Measurements from ENCODE around the gene RAD23B. TPM values are rescaled to one million over a fixed set of nuclear protein-coding genes. Genes with fewer than 3 reads are reported as not detected.
"Not testable (repeated sequence)": the region's sequence is repeated elsewhere in the genome, so short reads cannot be mapped to it uniquely, and the experiment has no call there.

RAD23B gene
- total RNA-seq, 1 donor from 2014 or later: 205 TPM

- Mint-ChIP-seq H3K27ac (ENCODE audit: unreplicated experiment) (peak overlapping the region; percentile 80), H3K36me3 (ENCODE audit: low read depth, unreplicated experiment) (peaks cover 2% of the 10 kb centered on the region), H3K4me1 (ENCODE audit: low read depth, unreplicated experiment) (peaks cover 29% of the 10 kb centered on the region), H3K9me3 (ENCODE audit: unreplicated experiment) (no peaks in the 10 kb centered on the region), H3K27me3 (ENCODE audit: low read depth, unreplicated experiment) (no peaks in the 10 kb centered on the region), H3K4me3 (ENCODE audit: unreplicated experiment) (peak overlapping the region; percentile 18)
- peak; percentile 60 for FAIRE-seq
- no peaks in the 10 kb centered on the region for H3K9me3 ChIP-seq (ENCODE audit: insufficient read depth, low read depth, low read length)
- H4K20me1 ChIP-seq (ENCODE audit: insufficient read depth, low read length): no peaks in the 10 kb centered on the region
- no peaks in the 10 kb centered on the region for H3K79me2 ChIP-seq (ENCODE audit: insufficient read depth, low read length)
- TF ChIP-seq EZH2 (IDR thresholded peaks at IDR 0.05; ENCODE audit: insufficient read depth, low read length): no peak
- no peak for TF ChIP-seq CTCF (IDR thresholded peaks at IDR 0.05; ENCODE audit: insufficient read depth, low read depth, low read length)
- DNase-seq (ENCODE audit: low read depth): peak; percentile 93
- peak overlapping the region; percentile 83 for H3K27ac ChIP-seq (ENCODE audit: low read depth, low read length)
- peak overlapping the region; percentile 60 for H3K4me2 ChIP-seq (ENCODE audit: low read length)
- peaks cover 16% of the 10 kb centered on the region for H3K4me1 ChIP-seq (ENCODE audit: insufficient read depth, low read length)
- no peaks in the 10 kb centered on the region for H3K27me3 ChIP-seq (ENCODE audit: insufficient read depth, low read length)
- H2AFZ ChIP-seq (ENCODE audit: low read depth, low read length): peak overlapping the region; percentile 35
- H3K9ac ChIP-seq (ENCODE audit: low read length): peak overlapping the region; percentile 44
- peak overlapping the region; percentile 18 for H3K4me3 ChIP-seq (ENCODE audit: insufficient read depth, low read depth, low read length)
- H3K36me3 ChIP-seq (ENCODE audit: insufficient read depth, low read length): no peaks in the 10 kb centered on the region
Observed at GRCh38 chr9:107251756-107252322, 31.2 kb upstream of the RAD23B start.

- no peak for DNase-seq (ENCODE audit: low read depth)
- Histone ChIP-seq H3K4me2 (ENCODE audit: low read length) (no peak overlapping the region), H3K4me3 (ENCODE audit: insufficient read depth, low read depth, low read length) (no peak overlapping the region), H3K9me3 (ENCODE audit: insufficient read depth, low read depth, low read length) (no peaks in the 10 kb centered on the region), H3K79me2 (ENCODE audit: insufficient read depth, low read length) (no peaks in the 10 kb centered on the region), H3K27me3 (ENCODE audit: insufficient read depth, low read length) (no peaks in the 10 kb centered on the region), H3K9ac (ENCODE audit: low read length) (no peak overlapping the region), H3K4me1 (ENCODE audit: insufficient read depth, low read length) (no peaks in the 10 kb centered on the region), H4K20me1 (ENCODE audit: insufficient read depth, low read length) (no peaks in the 10 kb centered on the region), H3K27ac (ENCODE audit: low read depth, low read length) (no peak overlapping the region), H3K36me3 (ENCODE audit: insufficient read depth, low read length) (no peaks in the 10 kb centered on the region), H2AFZ (ENCODE audit: low read depth, low read length) (no peak overlapping the region)
- peaks cover 2% of the 10 kb centered on the region for H3K4me1 Mint-ChIP-seq (ENCODE audit: low read depth, unreplicated experiment)
- H3K27me3 Mint-ChIP-seq (ENCODE audit: low read depth, unreplicated experiment): no peaks in the 10 kb centered on the region
- H3K4me3 Mint-ChIP-seq (ENCODE audit: unreplicated experiment): no peak overlapping the region
- H3K36me3 Mint-ChIP-seq (ENCODE audit: low read depth, unreplicated experiment): no peaks in the 10 kb centered on the region
- no peak for TF ChIP-seq CTCF (IDR thresholded peaks at IDR 0.05; ENCODE audit: insufficient read depth, low read depth, low read length)
- TF ChIP-seq EZH2 (IDR thresholded peaks at IDR 0.05; ENCODE audit: insufficient read depth, low read length): no peak
- H3K9me3 Mint-ChIP-seq (ENCODE audit: unreplicated experiment): no peaks in the 10 kb centered on the region
- no peak for FAIRE-seq
- H3K27ac Mint-ChIP-seq (ENCODE audit: unreplicated experiment): no peak overlapping the region
Observed at GRCh38 chr9:107258919-107259318, 24.2 kb upstream of the RAD23B start.

- not testable (repeated sequence) for H3K9me3 Mint-ChIP-seq (ENCODE audit: unreplicated experiment); H3K9ac ChIP-seq (ENCODE audit: low read length); H3K27me3 ChIP-seq (ENCODE audit: insufficient read depth, low read length); H3K36me3 ChIP-seq (ENCODE audit: insufficient read depth, low read length); H2AFZ ChIP-seq (ENCODE audit: low read depth, low read length); H3K4me1 Mint-ChIP-seq (ENCODE audit: low read depth, unreplicated experiment); H3K27ac ChIP-seq (ENCODE audit: low read depth, low read length); FAIRE-seq; H3K4me3 Mint-ChIP-seq (ENCODE audit: unreplicated experiment); H3K27ac Mint-ChIP-seq (ENCODE audit: unreplicated experiment); H3K9me3 ChIP-seq (ENCODE audit: insufficient read depth, low read depth, low read length); H4K20me1 ChIP-seq (ENCODE audit: insufficient read depth, low read length); H3K4me3 ChIP-seq (ENCODE audit: insufficient read depth, low read depth, low read length); H3K4me1 ChIP-seq (ENCODE audit: insufficient read depth, low read length); H3K4me2 ChIP-seq (ENCODE audit: low read length); DNase-seq (ENCODE audit: low read depth); H3K79me2 ChIP-seq (ENCODE audit: insufficient read depth, low read length); H3K36me3 Mint-ChIP-seq (ENCODE audit: low read depth, unreplicated experiment); H3K27me3 Mint-ChIP-seq (ENCODE audit: low read depth, unreplicated experiment)
Observed at GRCh38 chr9:107259751-107260313, 23.2 kb upstream of the RAD23B start.
